ENCODE data around the gene BRD2.

DNA sequence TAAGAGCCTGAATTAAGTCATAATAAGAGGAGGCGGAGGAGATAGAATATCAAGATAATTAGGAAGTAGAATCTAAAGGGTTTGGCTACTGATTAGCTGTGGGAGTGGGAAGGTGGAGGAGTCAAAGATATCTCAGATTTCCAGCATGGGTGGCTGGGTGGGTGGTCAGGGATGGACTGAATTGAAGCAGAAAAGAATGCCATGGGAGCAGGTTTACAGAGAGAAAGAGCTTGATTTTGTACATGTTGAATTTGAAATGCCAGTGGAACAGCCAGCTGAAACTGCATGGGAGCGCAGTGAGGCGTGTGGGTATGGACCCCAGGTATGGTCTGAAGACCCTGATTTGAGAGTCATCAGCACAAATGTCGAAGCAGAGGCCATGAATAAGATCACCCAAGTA is 14.1 kb upstream of the BRD2 start:
- TF ChIP-seq, protein P1, sequence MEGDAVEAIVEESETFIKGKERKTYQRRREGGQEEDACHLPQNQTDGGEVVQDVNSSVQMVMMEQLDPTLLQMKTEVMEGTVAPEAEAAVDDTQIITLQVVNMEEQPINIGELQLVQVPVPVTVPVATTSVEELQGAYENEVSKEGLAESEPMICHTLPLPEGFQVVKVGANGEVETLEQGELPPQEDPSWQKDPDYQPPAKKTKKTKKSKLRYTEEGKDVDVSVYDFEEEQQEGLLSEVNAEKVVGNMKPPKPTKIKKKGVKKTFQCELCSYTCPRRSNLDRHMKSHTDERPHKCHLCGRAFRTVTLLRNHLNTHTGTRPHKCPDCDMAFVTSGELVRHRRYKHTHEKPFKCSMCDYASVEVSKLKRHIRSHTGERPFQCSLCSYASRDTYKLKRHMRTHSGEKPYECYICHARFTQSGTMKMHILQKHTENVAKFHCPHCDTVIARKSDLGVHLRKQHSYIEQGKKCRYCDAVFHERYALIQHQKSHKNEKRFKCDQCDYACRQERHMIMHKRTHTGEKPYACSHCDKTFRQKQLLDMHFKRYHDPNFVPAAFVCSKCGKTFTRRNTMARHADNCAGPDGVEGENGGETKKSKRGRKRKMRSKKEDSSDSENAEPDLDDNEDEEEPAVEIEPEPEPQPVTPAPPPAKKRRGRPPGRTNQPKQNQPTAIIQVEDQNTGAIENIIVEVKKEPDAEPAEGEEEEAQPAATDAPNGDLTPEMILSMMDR (IDR thresholded peaks at IDR 0.05): no peak
- TF ChIP-seq POLR2A (IDR thresholded peaks at IDR 0.05): no peak

Measured in esophagus squamous epithelium (tissue), 4 donors.